ENCODE results near the gene TMEM101. TPM values are rescaled to one million over a fixed set of nuclear protein-coding genes. Genes with fewer than 3 reads are reported as not detected.

TMEM101 gene
- total RNA-seq, result 10 to 100 TPM; 19.9 to 35.3 (median 23.5) TPM
- polyA plus RNA-seq, result 10 to 100 TPM; 20.5 to 32.3 TPM
- long read RNA-seq, donor 1, transcript TMEM101-201 (4 exons, 1,536 nt), result major isoform, 93 of 105 reads
- long read RNA-seq, donor 1, partial matches to known transcripts, result 1 of 105 reads
- long read RNA-seq, donor 1, other reads (novel, unspliced or antisense), result 7 of 105 reads
- long read RNA-seq, donor 2, transcript TMEM101-201 (4 exons, 1,536 nt), result major isoform, 19 of 21 reads
- long read RNA-seq, donor 2, partial matches to known transcripts, result 0 of 21 reads
- long read RNA-seq, donor 2, other reads (novel, unspliced or antisense), result 0 of 21 reads
- long read RNA-seq, donor 3, transcript TMEM101-201 (4 exons, 1,536 nt), result major isoform, 34 of 40 reads
- long read RNA-seq, donor 3, partial matches to known transcripts, result 2 of 40 reads
- long read RNA-seq, donor 3, other reads (novel, unspliced or antisense), result 3 of 40 reads

DNA sequence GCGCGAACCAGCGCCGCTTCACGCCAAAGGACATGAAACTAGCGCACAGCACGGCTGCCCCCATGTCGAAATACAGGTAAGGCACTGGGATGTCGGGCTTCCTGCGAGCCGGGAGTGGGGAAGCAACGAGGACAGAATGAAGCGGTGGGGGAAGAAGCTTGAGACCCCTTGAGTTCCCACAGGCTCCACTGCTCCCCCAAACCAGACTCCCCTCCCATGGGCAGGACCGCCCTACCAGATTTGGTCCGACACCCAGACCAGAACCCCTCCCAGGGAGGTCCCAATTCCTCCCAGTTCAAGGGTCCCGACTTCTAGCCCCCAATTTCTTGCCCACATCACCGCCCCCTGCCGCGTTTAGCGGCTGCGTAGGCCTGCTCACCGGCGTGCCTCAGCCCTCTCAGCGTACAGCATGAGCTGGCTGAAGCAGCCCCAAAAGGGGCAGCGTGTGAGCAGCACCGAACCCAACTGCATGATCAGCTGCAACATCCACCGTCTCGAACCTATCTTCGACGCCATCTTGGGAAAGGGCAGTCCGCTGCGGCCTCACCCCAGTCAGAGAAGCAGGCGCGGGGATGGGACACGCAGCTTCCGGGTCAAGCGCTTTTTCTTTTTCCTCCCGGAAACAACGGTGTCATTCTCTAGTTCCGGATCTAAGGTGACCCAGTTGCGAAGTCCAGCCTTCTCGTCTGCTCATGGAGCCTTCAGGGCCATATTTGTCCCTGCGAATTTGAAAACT, at the start of gene TMEM101:
Gene TMEM101, minus strand, starts transcription at position 527 of the 736 bp plus-strand sequence. Its CDS starts 11 bp downstream, at position 516.
- no peaks in the 10 kb centered on the region for H3K9me3 ChIP-seq
- H3K36me3 ChIP-seq, result no peaks in the 10 kb centered on the region
- H3K4me3 ChIP-seq, result peak within 1 kb of the TSS; percentile 48
- WGBS, 3 donors, result 1 to 2% (median 1%) methylated on average over 43 of the region's 43 CpGs
- H3K27ac ChIP-seq, result peak within 1 kb of the TSS; percentile 1 to 38
- DNase-seq, result peak; percentile 86 to 92 (median 90)
- H3K27me3 ChIP-seq, result no peaks in the 10 kb centered on the region
- peaks cover 6% of the 10 kb centered on the region for H3K4me1 ChIP-seq (ENCODE audit: insufficient read depth)
- peak; percentile 23 for TF ChIP-seq POLR2A (IDR thresholded peaks at IDR 0.05)
- no peak for TF ChIP-seq EP300 (IDR thresholded peaks at IDR 0.05)
- intact Hi-C loops (cut with DNase I), result no loop called here

DNA sequence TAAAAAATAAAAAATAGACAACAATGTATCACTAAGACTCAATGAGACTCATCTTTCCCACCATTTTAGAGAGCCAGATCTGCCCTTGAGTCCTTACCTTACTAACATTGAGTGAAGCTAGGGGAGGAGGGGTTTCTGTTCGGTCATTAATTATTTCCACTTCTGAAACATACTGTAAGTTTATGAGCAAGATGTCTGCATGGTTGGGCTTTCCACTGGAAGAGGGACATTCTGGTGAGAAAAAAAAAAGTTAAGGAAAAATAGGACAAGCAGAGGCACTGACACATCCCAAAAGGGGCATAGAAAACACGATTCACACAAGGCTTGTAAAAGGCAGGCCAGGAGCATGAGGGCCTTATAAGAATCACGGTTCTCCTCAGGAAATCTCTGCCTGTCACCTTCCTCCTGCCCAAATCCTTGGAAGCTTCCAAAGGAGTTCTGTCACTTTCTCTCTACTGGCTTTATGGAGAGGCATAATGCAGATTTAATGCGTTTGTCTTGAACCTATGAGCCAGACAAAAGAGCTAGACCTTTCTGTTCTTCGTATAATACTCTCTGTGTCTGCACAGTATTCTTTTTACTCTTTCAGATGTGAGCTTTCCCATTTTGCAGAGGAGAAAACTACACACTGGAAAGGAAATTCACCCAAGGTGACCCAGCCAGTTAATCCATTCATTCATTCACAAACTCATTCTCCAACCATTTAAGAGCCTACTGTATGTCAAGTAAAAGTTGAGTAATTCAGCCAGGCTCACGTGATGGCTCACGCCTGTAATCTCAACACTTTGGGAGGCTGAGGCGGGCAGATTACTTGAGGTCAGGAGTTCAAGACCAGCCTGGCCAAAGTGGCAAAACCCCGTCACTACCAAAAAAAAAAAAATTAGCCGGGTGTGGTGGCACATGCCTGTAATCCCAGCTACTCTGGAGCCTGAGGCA, 49.2 kb upstream of the TMEM101 start:
- 64 to 67% (median 65%) methylated on average over 10 of the region's 10 CpGs for WGBS, 3 donors
- Histone ChIP-seq H3K4me1 (ENCODE audit: insufficient read depth) (peaks cover 3% of the 10 kb centered on the region), H3K4me3 (no peak overlapping the region), H3K27me3 (no peaks in the 10 kb centered on the region), H3K9me3 (no peaks in the 10 kb centered on the region), H3K27ac (no peak overlapping the region), H3K36me3 (no peaks in the 10 kb centered on the region)
- DNase-seq, result no peak
- TF ChIP-seq POLR2A (IDR thresholded peaks at IDR 0.05), result no peak
- TF ChIP-seq CTCF (IDR thresholded peaks at IDR 0.05), result no peak
- no peak for TF ChIP-seq EP300 (IDR thresholded peaks at IDR 0.05)
- intact Hi-C loops (cut with DNase I), result loop anchor here in 1 of 4 donors (10.0 kb wide), 1 partner anchor 261 kb away; the partner anchor contains the start of gene SLC25A39

DNA sequence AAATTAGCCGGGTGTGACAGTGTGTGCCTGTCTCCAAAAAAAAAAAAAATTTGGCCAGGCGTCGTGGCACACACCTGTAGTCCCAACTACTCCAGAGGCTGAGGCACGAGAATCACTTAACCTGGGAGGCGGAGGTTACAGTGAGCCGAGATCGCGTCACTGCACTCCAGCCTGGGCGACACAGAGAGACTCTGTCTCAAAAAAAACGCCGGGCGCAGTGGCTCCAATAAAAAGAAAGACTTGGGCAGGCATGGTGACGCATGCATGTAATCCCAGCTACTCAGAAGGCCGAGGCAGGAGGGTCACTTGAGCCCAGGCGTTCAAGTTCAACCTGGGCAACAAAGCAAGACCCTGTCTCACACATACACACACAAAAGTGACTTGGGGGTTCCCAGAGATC, 48.1 kb upstream of the TMEM101 start:
- Histone ChIP-seq H3K27me3 (no peaks in the 10 kb centered on the region), H3K9me3 (no peaks in the 10 kb centered on the region), H3K36me3 (no peaks in the 10 kb centered on the region), H3K27ac (no peak overlapping the region), H3K4me1 (ENCODE audit: insufficient read depth) (peaks cover 3% of the 10 kb centered on the region), H3K4me3 (no peak overlapping the region)
- intact Hi-C loops (cut with DNase I), result loop anchor here in 1 of 4 donors (10.0 kb wide), 1 partner anchor 262 kb away; the partner anchor contains the start of gene SLC25A39
- 90 to 92% (median 91%) methylated on average over 15 of the region's 15 CpGs for WGBS, 3 donors
- DNase-seq, result no peak
- TF ChIP-seq EP300 (IDR thresholded peaks at IDR 0.05) (no peak), CTCF (IDR thresholded peaks at IDR 0.05) (no peak), POLR2A (IDR thresholded peaks at IDR 0.05) (no peak)

DNA sequence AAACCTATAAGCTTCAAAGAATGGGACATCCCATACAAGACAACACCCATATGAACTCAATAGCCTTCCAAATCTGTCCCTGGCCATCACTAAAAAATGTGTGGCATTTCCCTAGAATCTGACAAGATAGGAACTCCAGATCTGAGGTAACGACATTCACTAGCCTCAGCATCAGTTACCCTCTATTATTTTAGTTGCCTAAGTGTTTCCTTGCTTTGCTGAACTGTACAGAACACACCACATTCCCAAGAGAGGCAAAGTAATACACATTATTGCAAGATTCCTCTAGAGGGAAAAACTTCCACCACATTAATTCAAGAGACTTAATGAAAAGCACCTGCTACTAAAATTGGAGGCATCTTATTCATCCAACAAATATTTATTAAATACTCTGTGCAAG, 46.7 kb upstream of the TMEM101 start:
- no peaks in the 10 kb centered on the region for H3K9me3 ChIP-seq
- no peaks in the 10 kb centered on the region for H3K36me3 ChIP-seq
- H3K4me1 ChIP-seq (ENCODE audit: insufficient read depth), result no peaks in the 10 kb centered on the region
- 70 to 74% (median 74%) methylated on average over 1 of the region's 1 CpG for WGBS, 3 donors
- intact Hi-C loops (cut with DNase I), result loop anchor here in 1 of 4 donors (10.0 kb wide), 1 partner anchor 263 kb away; the partner anchor contains the start of gene SLC25A39
- TF ChIP-seq CTCF (IDR thresholded peaks at IDR 0.05) (no peak), EP300 (IDR thresholded peaks at IDR 0.05) (no peak), POLR2A (IDR thresholded peaks at IDR 0.05) (no peak)
- H3K4me3 ChIP-seq, result no peak overlapping the region
- H3K27me3 ChIP-seq, result no peaks in the 10 kb centered on the region
- H3K27ac ChIP-seq, result no peak overlapping the region
- no peak for DNase-seq
